HG02840 (cell line): ENCODE measurements around the gene ZXDC.

ENCODE experiments used
- ATAC-seq: cut with Tn5 transposase; IDR thresholded peaks from one replicate; pipeline ENCODE4 v1.9.1; 2021; ENCODE audit warnings: mild to moderate bottlenecking, moderate library complexity, moderate number of reproducible peaks; ENCODE audit not compliant: unreplicated experiment, low FRiP score

ZXDC gene

DNA sequence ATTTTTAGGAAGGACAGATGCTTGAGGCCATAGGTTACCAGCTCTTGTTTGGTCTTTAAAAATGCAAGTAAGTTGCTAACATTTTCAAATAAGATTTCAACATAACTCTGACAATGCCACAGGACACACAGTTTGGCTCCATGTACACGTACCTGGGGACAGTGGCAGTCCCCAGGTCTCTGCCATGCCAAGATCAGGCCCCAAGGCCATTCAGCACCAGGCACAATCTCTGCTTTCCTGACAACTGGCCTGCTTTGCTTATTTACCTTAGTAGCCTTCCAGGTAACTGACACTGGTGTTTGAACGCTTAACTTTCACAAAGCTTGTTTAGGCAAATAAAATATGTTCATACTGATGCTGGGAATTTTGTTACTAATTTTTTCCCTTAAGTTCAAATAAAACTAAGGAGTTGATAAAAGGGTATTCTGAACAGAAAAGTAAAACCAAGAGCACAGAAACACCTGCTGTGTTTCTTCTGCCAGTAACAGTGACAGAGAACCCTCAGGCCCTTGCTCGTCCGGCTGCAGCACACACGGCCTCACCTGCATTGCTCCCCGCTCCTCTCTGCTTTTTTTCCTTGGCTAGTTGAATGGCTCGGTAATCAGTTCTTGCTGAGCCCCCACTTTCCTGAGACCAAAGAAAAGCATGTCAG is 16.5 kb downstream of the ZXDC start:
- no peak for ATAC-seq

DNA sequence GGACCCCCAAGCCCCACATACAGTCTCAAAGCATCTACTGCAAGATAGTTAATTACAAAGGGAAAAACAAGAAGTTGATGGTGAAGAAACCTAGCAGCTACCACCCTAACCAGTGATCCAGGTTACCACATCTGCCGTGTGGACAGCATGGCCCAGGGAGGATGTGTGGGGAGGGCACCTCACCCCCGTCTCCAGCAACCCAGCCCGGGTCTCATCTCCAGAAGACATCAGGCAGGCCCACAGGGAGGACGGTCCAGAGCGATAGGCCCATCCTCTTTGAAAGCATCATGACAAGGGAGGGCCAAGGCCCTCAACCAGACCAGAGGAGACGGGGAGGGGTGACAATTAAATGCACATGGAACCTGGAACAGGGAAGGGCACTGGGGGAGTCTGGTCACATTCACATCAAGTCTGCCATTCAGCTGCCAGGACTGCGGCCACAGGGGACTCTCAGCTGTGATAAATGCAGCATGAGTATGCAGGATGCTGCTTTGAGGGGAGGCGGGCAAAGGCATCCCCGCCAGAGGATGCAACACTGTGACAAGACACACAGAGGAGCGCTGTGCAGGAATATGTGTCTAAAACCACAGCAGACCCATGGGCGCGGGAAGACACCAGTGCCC is 18.8 kb downstream of the ZXDC start:
- ATAC-seq, result no peak

DNA sequence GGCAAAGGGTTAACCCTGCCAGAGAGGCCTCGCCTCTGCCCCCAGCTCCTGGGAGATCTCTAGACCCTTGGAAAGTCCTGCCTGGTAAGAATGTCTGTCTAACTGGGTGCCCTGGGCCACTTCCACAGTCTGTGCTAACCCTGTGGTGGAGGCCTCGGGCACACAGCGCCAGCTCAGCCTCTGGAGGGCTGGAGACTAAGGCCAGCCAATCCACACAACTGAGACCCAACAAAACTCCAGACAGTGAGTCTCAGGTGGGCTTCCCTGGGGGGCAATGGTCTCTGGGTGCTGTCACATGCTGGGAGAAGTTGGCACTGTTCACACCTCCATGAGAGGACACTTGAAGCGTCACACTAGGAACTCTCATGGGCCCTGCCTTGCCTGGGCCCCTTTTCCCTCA is 19.5 kb downstream of the ZXDC start:
- no peak for ATAC-seq

DNA sequence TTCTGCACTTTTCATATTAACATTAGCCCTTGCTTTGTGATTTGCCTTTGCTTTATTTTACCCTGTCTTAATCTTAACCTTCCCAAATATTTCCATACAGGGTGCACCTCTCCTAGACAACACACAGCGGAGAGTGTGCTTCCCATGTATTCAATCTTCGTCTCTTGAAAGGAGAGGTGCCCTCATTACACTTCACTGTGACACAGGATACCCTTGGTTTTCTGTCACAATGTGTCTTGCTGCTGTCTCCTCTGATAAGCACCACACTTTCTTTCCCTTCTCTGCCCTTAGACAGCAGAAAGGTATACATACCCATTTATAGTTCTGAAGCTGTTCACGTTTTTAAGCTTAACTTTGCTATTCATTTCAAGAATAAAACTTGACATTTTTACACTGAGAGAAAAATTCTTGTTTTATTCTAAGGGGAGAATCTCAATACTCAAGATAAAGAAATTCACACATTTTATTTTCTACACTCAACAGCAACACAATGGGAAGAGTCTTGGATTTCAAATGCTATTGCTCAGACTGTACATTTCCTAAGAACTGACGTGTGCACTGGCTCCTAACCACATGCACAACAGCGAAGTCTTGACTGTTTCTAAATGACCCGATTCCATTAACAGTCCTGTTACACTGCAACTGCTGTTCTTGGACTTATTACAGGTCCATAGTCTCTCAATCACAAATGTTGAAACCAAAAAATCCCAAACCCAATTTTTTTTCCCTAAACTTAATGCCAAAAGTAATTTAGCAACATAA is 21.1 kb downstream of the ZXDC start:
- ATAC-seq, result no peak

DNA sequence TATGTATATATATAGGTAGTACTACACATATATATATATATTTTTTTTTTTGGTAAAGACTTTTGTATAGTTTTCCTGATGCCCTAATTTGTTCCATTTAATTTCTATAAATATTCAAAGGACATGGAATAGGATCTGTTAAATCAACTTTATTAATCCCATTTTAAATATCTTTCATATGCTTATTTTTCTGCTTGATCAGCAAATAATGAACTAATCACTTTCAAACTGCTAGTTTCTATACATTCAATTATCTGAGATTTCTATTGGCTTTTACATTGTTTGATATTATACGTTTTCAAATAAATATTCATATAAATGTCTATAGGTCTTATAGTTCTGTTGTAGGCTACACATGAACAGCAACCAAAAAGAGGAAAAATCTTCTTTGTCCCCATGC is 21.7 kb downstream of the ZXDC start:
- ATAC-seq, result no peak

DNA sequence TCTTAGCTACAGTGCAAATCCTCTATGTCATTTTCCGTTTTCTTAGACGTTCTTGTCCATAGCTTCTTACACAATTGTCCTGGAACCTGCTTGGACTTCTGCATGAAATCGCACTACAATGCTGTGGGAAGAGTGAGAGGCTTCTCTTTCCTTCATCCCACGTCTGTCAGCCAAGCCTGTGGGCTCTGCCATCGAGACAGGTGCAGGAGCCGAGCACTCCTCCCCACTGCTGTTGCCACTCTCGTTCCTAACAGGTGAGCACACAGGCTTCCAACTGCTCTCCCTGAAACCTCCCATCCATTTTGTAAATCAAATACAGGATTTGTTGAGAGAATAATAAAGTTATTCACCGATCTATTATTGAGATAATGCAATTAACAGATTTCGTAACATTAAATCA is 23.5 kb downstream of the ZXDC start:
- no peak for ATAC-seq

DNA sequence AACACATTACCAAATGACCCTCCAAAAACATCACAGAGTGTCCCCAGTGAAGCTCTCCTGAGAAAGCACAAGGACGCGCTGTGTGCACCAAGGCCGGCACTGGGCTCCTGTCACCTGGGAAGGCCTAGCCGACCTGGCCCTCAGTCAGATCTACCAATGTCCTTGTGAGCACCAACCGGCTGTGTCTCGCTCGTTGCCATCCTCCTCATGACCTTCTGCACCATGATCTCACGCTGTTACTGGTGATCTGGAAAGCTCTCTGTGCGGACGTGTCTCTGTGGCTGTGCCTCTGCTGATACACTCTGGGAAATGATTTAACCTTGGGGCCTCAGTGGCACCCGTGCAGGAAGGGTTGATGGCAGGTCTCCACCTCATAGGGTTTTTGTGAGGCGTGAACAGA is 24.2 kb downstream of the ZXDC start:
- no peak for ATAC-seq

DNA sequence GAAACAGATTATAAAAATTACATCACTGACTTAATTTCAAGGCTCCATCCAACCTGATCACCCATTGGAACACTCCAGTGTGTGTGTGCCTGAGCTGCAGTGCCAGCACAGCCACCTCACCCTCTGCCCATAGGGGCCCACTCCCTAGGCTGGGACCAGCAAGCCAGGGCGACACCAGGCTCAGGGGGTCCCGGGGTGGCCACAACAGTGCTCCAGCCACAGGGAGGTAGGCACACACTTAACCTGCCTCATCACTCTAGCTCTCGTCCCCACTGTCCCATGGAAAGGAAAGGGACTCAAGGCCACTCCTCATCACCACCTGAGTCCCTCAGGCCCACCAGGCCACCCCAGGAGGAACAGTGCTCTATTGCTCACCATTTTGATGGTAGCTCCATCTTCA is 24.9 kb downstream of the ZXDC start:
- ATAC-seq, result no peak

DNA sequence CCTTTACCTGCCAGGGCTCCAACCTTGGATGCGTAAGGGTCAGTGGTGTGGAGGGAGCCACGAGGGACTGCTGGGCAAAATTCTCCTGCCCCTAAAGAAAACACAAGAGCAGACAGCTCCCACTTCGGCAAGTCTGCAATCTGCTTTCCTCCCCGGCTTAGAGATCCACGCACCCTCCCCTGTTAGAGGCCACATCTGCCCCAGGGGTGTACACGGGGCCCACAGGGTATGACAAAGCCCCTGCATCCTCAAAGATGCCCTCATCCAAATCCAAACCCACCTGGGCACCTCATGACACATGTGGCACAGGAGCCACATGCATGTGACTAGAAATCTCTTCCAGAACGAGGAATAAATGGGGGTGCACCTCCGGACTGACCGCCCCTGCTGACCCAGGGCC is 25.5 kb downstream of the ZXDC start:
- ATAC-seq, result no peak

DNA sequence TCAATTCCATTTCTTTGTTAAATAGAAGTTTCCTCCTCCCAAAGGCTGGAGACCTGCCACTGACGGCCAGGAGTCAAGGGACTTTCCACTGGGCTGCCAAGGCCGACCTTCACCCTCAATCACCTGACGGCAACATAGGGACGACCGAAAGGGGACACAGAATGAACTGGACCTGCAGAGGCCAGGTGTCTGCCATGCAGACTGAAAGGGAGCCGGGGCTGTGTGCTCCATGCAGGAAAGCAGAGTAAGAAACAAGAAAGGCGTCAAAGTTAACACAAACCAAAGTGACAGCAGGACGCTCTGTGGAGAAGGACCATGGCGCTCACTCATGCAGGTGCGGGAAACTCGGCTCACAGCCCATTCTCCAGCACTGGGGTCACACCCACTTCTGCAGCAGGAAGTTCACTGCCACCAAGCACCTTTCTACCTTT is 26.1 kb downstream of the ZXDC start:
- ATAC-seq, result no peak

DNA sequence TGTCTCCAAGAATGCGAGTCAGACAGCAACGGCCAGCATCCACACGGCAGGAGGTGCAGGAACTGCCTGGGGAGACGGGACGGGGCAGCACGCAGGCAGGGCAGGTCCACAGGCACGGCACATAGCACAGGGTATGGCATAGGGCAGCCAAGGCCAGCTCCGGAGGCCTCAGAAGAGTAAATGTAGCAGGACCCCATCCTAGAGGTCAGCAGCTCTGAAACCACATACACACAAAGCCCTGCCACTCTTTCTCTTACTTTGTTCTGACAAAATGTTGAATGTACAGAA is 26.9 kb downstream of the ZXDC start:
- no peak for ATAC-seq

DNA sequence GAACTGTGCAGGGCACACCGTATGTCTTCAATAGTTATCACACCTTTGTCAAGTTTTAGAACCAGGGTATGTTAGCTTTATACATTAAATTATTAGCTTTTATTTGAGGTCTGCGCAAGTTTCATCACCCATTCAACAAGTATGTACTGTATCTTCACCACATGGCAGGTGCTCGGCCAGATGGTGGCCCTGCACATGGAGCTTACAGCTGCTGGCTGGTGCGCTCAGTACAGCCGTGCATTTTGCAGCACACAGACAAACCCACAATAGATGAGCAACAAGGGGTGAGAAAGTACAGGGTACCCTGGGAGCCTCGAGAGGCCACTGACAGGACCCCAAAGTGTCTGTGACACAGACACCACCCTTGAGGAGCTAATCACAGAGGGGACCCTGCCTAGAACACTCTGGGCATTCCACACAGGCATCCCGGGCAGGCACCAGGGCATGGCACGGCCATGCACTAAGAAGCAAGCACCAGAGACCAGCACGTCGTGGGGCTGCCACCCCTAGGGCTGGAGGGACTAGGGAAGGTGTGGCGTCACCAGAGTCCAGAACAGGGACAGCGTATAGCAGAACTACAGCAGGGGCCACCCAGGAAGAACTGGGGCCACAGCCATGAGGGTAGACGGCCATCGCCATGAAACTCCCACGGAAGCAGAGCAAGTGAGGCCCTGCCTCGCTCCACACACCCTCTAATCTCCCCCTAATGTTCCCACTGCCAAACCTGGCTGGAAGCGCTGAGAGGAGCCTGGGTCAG is 27.4 kb downstream of the ZXDC start:
- no peak for ATAC-seq

DNA sequence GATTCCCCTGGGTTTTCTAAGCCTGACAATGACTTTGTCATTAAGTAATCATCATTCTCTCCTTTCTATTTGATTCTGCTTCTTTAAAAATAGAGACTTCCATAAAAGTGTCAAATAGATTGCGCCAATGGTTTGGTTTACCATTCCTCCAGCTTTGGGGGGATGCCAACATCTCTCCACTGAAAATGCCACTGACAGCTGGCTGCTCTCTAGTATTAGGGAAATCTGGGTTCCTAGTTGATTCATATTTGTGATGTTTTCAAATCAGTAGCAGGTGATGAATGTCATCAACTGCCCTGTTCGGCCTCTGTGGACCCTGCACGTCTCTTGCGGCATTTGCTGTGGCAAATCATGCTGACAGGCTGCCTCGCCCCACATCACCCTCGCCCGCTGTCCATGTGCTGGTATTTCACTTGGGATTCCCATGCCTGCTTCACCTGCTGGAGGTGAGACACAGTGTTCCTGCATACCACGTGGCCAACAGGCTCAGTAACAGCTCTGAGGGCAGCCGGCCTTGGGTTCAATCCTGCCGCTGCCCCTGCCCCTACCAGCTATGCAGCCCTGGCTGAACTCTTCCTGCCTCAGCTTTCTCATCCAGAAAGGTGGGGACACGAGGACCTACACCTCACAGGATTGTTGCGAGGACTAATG is 28.1 kb downstream of the ZXDC start:
- ATAC-seq, result no peak

DNA sequence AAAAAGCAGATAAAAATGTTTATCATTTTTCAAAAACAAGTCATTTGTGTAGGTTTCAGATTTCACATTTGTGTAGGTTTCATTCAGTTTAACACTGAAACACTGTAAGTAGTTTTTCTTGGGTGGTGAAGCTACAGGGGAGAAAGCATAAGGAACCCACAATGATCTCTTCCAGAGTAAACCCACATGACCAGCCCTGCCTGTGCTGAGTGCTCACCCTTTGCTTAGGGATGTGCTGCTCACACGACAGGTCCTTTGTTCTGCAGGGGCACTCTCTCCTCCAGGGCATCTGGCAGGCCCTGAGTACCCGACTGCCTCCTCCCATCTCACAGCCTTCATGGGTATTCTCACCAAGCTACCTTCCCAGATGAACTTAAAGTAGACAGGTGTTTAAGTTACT is 28.9 kb downstream of the ZXDC start:
- ATAC-seq, result no peak

DNA sequence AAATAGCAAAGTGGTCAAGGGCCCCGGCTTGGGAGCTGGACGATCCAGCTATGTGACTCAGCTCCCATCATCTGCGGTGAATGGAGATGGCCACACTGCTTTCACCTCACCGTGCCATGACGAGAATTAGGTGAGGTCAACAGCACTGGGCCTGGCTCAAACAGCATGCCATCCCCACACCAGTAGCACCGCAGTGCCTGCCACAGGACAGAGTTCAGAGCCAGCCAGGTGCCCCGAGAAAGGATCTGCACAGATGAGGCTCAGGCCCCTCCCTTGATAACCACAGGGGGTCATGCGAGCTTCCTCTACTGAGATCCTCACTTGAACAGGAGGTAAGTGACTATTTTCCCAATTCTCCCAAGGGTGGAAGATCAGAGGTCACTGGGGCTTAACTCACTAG is 29.4 kb downstream of the ZXDC start:
- ATAC-seq, result no peak

DNA sequence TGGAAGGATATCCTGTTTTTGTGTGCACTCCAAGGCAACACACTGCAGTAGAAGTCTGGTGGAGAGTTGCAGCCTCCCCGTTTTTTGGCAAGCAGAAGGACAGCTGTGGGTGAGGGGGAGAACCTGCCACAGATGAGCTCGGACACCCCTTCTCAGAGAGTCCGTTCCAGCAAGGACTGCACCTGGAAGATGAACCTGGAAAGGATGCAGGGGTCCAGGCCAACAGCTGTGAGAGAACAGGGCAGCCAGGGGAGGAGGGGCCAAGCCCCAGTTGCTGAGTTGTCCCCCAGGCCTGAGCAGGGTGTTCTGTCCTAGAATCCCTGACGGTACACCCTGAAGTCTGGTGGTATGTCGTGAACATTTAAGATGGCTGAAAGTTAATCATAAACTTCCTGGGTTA is 30.2 kb downstream of the ZXDC start:
- ATAC-seq, result no peak

DNA sequence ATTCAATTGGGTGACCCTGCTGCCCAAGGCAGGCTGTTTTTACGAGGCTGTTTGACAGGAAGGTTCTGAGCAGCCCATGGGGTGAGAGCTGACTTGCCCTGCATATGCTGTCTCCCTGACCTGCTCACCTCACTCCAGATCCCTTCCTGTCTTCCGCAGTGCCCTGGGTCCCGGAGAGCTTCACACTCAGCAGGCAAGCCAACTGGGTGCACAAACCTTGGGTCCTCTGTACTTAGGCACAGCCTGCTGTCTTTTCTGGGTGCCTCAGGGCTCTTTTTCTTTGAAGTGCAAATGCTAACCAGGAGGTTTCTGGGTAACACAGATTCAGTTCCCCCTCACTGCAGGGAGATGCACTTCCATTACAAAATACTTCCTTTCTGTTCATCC is 32.8 kb downstream of the ZXDC start:
- ATAC-seq, result no peak

DNA sequence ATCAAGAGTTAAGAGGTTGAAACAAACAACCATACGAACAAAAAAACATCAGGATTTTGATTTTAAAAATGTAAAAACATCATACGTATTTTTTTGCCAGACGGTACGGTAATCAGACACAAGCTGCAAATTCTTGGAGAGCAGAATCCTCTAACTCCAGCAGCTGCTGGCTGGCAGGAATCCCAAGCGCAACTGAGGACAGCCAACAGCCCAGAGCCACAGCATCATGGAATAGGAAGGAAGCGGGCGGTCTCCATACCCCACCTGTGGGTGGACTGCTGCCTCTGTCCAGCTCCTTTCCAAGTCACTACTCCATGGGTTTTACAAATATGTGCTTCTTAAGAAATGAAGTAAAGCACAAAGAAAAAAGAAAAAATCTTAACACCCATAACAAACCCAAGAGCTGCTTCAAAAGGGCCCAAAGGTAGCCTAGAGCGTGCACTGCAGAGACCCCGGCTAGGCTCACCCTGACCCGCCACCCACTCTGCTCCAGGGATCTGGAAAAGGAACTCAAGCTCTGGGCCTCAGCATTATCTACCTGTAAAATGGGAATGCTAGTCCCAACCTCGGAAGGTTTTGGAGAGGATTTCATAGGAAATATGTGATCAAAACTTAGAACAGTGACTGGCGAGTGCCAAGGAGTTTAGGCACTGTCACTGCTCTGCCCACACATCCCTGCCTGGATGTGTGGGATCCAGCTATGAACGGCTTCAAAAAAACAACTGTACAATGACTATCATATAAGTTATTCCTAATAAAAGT is 33.4 kb downstream of the ZXDC start:
- ATAC-seq, result no peak

DNA sequence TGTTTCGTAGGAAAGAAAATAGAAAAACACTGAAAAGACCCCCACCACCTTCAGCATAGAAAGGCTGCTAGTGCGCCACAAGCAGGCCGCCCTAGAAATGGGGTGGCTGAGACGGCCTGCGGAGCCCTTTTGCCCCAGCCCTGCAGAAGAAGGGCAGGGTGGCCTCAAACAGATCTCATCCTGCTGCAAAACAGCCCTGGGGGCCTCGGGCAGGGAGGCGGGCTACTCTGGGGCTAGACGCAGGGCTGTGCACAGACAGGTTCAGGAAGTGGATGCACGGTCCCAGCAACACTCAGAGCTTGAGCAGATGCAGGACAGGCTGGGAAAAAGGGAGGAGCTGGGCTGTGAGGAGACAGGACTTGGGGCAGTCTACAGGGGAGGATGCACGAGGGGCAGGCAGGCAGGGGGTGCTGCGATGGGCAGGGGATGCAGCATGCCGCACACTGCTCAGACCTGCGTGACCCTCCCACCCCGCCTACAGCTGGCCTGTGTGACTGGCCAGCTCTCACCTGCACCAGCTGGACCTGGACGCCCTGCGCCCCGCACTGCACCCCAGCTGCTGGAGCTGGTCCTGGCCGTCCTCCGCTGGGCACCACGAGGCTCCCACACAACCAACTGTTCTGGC is 34.3 kb downstream of the ZXDC start:
- ATAC-seq, result no peak

DNA sequence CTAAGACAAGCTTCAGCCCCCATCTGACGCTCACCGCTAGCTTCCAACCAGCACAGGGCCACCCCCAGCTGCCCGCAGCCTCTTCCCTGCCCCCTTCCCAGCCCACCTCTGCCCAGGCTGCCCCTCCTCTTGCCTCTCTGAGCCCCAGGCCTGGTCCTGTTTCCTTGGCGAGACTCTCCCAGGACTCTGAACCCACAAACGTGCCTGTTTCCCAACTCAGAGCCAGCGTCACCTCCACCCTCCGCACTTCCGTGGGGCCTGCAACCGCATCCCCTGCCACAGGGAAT is 35.0 kb downstream of the ZXDC start:
- ATAC-seq, result no peak
